HG03439 (cell line): ENCODE results near the gene TTC31.
"Not testable (repeated sequence)": the region's sequence is repeated elsewhere in the genome, so short reads cannot be mapped to it uniquely, and the experiment has no call there.

ENCODE experiments used
- ATAC-seq: cut with Tn5 transposase; IDR thresholded peaks from one replicate; pipeline ENCODE4 v1.9.1; 2021; ENCODE audit warnings: mild to moderate bottlenecking, moderate library complexity; ENCODE audit not compliant: unreplicated experiment

TTC31 gene

DNA sequence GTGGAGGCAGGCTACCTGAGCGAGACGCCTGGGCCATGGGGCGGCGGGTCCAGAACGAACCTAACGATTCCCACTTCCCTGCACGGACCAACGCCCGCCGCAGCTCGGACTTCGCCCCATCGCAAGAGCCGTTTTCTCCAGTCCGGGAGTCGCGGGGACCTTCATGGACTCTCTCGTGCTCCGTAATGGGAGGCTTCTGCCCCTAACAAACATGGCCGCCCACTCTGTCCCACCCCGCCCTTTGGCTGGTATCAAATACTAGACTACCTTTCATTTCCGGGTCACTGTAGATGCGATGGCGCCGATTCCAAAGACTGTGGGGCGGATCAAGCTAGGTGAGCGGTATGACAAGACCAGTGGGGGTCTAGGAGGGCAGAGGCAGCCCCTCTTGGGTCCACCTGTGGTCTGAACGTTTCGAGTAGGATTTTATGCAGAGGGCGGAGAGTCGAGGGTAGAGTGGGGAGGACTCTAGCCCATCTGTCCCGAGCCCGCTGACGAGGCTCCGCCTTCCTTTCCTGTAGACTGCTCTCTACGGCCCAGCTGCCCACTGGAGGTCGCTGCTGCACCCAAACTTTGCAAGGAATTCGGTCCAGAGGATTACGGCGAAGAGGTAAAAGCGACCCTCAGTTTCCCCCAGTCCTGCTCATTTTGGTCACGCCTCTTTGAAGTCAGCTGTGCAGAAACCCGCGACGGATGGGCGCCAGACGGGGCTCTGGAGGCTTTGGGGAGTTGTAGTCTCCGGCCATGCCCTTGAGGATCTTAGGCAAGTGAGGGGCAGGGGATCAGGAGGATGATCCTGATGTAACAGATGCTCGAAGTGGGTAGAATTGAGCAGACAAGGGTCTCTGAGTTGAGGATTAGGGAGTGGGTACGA lies at the start of gene TTC31, which contains the start of gene CCDC142:
TSS of gene TTC31 (plus strand) at position 281 of the 874 bp plus-strand sequence. CDS start at position 296, 15 bp downstream.
TSS of gene CCDC142 (minus strand) at position 198 of the 874 bp plus-strand sequence. CDS start at position 37, 161 bp downstream.
- peak; percentile 89 for ATAC-seq

DNA sequence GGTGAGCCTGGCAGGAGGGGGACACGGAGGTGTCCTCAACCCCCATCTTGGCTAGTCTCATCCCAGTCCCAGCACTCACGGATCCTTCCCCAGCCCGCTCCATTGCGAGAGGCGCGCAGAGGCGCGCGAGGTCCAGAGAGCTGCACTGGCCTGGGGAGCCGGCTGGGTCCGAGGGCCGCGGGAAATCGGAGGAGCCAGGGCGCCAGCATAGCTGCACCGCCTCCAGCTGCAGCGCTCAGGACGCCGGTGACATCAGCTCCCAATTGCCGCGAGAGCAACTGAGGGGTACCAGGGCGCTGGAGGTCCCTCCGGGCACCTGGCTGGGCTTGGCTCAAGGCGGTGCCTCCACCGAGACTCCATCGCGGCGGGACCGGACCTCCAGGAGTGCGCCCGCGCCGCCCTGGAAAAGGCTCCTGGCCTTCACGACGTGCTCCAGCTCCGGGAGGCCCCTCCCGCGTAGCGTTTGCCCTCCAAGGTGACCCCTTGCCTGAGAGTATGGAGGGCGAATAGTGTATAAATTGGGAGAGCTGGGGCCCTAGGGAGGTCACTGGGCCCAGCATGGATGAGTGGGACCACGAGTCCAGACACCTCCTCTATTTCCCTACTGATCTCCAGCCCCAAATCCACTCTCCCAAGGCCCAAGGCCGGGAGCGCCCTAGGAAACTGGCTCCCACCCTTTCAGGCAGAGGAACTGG lies 46.6 kb upstream of the TTC31 start:
- no peak for ATAC-seq

- ATAC-seq: no peak
These were observed 45.8 kb upstream of the TTC31 start for GRCh38 chr2:74436848-74437695.

GRCh38 chr2:74438248-74438647 lies 44.6 kb upstream of the TTC31 start:
- ATAC-seq: no peak

- no peak for ATAC-seq
These were observed 43.5 kb upstream of the TTC31 start for GRCh38 chr2:74439373-74439772.

DNA sequence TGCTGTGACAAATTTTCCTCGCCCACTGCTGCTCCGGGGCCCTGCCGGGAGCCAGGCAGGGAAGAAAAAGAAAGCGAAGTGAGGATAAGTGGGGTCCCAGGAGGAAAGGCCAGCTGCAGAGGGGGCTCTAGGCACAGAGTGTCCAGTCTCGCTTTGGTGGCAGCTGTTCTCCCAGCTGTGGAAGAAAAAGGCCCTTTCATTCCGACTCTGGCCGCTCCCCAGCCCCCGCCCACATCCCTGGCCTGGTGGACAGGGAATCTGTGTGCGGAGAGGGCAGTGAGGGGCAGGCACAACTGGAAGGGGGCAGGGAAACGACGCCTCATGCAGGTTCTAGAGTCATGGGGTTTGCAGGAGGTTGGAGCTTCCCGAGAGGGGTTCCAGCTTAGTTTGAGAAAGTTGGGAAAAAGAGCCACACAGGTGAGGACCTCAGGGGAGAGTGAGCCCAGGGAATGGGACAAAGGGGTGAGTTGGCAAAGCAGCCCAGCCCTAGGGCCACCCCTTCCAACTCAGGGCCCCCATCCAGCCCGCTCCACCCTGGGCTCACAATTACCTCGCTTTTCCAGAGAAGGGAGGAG lies 43.0 kb upstream of the TTC31 start:
- ATAC-seq: no peak

DNA sequence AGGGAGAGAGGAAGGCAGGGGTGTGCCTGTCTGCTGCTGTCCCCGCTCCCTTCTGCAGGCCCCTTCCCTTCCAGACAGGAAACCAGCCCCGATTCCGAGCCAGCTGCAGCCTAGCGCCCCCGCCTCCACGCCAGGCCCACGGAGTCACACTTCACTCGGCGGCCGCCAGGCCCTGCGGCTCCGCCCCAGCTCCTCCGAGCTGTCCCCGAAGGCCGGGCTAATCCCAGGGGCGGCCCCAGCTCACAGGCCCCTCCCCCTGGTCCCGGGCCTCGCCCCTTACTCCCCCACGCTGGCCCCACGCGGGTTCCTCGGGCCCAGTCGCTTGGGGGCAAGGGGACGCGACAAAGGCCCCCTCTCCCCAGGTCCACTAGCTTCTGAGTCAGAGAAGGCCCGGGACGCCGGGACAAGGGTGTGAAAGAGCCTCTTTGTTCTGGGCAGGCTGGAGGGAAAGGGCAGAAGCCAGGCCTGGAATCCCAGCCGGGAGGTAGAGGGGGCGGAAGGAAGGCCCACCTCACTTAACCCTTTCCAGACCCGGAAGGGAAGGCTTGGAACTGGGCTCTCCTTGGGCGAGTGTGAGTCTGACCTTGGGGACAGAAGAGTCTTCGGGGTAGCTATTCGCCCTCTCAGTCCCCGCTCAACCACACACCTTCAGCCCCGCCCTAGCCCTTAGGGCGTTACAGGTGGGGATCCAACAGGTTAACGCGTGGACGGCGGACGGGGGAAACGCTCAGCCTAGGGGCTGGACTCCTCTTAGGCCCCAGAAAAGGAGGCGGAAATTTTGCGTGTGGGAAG lies 42.3 kb upstream of the TTC31 start:
- peak; percentile 59 for ATAC-seq

- no peak for ATAC-seq
These were observed 41.7 kb upstream of the TTC31 start for GRCh38 chr2:74441170-74441689.

GRCh38 chr2:74441690-74442482 lies 41.0 kb upstream of the TTC31 start, which contains the start of gene RTKN:
Gene RTKN (minus strand): TSS chr2:74441937. CDS start chr2:74441816, 121 bp downstream.
- no peak for ATAC-seq

- ATAC-seq: not testable (repeated sequence)
These were observed 40.2 kb upstream of the TTC31 start for GRCh38 chr2:74442483-74443297.

DNA sequence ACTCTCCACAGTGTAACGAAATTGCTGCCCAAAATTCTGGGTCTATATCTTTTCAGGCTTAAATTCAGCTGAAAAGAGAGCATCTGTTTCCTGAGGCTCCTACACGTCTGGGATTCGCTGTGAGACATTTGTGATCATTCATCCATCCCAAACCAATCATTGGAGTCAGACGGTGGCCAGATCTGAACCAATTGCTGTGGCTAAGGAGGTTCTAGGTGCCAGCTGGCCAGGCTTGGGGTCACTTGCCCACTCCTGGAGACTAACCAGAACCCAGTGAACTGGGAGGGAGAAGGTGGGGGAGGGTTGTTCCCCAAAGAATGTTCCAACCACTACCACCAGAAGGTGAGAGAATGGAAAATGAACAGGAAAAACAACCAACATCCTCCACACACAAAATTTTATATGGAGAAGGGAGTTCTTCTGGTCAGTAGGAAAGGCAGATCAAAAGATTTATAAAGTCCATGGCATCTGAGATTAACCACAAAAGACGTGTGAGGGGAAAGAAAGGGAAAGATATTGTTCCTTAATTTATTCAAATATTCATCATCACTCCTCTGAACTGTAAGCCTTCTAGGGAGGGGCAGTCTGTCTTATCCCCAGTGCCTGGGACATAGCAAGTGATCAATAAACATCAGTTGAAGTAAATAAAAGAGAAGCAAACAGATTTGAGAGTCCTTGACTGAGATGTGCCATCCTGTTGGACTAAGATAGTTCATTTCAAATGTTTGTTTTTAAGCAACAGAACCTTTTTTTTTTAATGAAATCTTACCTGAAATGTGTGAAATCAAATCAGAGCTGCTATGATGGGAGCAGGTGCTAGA lies 38.2 kb upstream of the TTC31 start:
- no peak for ATAC-seq

DNA sequence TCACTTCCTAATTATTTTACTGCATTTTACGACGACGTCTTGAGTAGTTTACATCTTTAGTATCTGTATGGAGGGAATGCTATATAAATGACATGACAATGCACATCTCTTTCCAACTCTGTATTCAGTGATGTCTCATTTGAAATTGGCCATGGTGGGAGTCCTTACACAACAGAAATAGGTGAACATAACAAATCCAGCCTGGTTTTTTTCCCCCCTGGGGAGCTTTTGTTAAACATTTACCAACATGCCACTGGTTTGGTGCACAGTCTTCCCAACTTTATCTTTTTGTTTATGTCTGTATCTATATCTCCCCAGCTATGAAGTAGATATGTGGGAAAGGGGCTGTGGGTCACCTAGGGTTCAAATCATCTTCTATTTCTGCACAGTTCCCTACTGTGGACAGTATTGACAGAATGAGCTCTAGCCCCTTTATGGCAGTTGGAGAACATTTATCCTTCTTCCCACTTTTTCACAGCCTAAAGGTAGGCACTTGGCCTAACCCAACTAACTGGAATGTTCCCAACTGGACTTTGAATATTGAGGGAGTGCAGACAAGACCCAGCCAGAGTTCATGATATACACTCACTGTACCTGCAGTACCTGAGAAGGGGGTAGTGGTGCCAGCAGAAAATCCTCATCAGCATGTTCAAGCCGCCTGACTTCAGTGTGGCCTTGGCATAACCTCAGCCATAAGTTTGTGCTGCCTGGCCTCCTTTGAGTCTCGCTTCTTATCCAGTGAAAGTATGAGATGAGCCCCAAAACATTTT lies 35.5 kb upstream of the TTC31 start:
- no peak for ATAC-seq

- no peak for ATAC-seq
These were observed 34.1 kb upstream of the TTC31 start for GRCh38 chr2:74448771-74449170.

DNA sequence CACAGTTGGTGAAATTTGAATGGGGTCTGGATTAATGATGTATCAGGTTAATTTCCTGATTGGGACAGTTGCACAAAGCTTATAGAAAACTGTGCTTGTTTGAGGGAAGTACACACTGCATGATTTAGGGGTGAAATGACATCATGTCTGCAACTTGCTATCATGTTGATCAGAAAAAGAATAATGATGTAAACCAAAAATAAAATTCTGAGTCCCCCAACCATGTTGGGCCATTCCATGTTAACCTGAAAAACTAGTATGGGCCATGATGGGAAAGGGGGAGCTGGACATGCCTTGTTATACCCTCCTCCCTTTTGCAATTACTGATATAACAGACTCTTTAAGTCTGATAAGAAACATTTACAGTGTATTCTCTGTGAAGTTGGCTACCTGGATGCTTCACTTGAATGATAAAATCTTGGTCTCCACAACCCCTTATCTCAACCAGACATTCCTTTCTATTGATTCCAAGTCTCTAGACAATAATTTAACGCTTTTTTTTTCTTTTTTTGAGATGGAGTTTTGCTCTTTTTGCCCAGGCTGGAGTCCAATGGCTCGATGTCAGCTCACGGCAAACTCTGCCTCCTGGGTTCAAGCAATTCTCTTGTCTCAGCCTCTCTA lies 32.2 kb upstream of the TTC31 start:
- no peak for ATAC-seq

- peak; percentile 41 for ATAC-seq
These were observed 28.0 kb upstream of the TTC31 start, which contains the start of gene INO80B for GRCh38 chr2:74454654-74455511. Gene INO80B (plus strand): TSS chr2:74455087. CDS start chr2:74455117, 30 bp downstream.
